IPS-18a (cell line): ENCODE measurements around the gene PSTPIP2.
A peak's percentile ranks its signal among the peaks of the same experiment; 100 is the strongest.
"Not testable (repeated sequence)": the region's sequence is repeated elsewhere in the genome, so short reads cannot be mapped to it uniquely, and the experiment has no call there.

ENCODE experiments used
- H3K27ac ChIP-seq: one replicate; pipeline ENCODE4 v1.5.1; 2013; ENCODE audit warnings: low read length
- H3K27me3 ChIP-seq: one replicate; pipeline ENCODE4 v1.6.1; 2013; ENCODE audit warnings: mild to moderate bottlenecking, low read length; ENCODE audit not compliant: control insufficient read depth, insufficient read depth
- H3K36me3 ChIP-seq: one replicate; pipeline ENCODE4 v1.6.1; 2013; ENCODE audit warnings: low read depth, low read length; ENCODE audit not compliant: control insufficient read depth
- H3K4me1 ChIP-seq: one replicate; pipeline ENCODE4 v1.6.1; 2013; ENCODE audit warnings: low read depth, low read length; ENCODE audit not compliant: control insufficient read depth
- H3K4me3 ChIP-seq: one replicate; pipeline ENCODE4 v1.5.1; 2013; ENCODE audit warnings: low read length
- H3K9ac ChIP-seq: one replicate; pipeline ENCODE4 v1.6.1; 2013; ENCODE audit warnings: mild to moderate bottlenecking, low read length, moderate library complexity
- H3K9me3 ChIP-seq: one replicate; pipeline ENCODE4 v1.6.1; 2013; ENCODE audit warnings: low read depth, low read length; ENCODE audit not compliant: control insufficient read depth

PSTPIP2 gene

DNA sequence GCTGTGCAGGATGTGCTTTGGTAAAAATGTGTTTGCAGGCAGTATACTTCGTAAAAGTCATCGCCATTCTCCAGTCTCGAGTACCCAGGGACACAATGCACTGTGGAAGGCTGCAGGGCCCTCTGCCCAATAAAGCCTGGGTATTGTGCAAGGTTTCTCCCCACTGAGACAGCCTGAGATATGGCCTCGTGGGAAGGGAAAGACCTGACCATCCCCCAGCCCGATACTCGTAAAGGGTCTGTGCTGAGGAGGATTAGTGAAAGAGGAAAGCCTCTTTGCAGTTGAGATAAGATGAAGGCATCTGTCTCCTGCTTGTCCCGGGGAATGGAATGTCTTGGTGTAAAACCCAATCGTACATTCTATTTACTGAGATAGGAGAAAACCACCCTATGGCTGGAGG lies 16.4 kb upstream of the PSTPIP2 start:
- H3K4me1 ChIP-seq, H3K4me3 ChIP-seq, H3K27ac ChIP-seq, H3K9me3 ChIP-seq, H3K9ac ChIP-seq, H3K27me3 ChIP-seq: not testable (repeated sequence)
- H3K36me3 ChIP-seq, result peaks cover 98% of the 10 kb centered on the region

DNA sequence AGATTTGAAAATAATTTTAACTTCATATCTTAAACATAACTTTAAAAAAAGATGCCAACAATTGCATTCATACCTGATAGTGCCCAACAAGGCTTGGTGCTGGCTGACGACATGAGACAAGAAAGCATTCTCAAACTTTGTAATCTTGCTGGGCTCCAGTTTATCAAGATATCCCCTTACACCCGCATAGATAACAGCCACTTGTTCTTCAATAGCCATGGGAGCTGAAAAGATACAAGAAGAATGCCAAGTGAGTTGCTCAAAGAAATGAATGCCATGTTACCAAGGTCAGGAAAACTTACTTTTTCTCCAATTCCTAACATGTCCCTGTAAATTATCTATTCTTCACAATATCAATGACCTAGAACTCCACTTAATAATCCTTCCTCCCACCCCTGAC lies 12.4 kb upstream of the PSTPIP2 start:
- no peak overlapping the region for H3K9ac ChIP-seq
- H3K4me1 ChIP-seq, result no peaks in the 10 kb centered on the region
- no peak overlapping the region for H3K4me3 ChIP-seq
- H3K27ac ChIP-seq, result no peak overlapping the region
- no peaks in the 10 kb centered on the region for H3K27me3 ChIP-seq
- no peaks in the 10 kb centered on the region for H3K9me3 ChIP-seq
- peaks cover 92% of the 10 kb centered on the region for H3K36me3 ChIP-seq

DNA sequence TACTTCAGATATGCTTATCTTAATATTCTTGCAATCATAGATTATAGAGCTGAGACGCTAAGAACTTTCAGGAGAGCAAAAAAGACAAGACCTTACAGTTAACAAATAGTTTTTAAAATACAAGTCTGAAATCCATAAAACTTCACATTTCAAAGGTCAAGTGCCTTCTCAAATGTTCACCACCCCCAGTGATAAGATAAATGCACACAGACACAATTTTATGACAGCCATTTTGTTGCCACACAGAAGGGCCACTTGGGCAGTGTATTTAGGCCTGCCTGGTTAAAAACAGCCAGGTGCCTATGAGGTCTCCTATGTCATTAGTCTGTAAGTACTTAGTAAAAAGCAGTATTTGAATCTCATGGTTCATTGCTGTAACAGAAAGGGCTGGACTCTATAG lies 8.1 kb upstream of the PSTPIP2 start:
- no peak overlapping the region for H3K27ac ChIP-seq
- peaks cover 55% of the 10 kb centered on the region for H3K36me3 ChIP-seq
- no peaks in the 10 kb centered on the region for H3K27me3 ChIP-seq
- H3K9me3 ChIP-seq, result no peaks in the 10 kb centered on the region
- H3K4me3 ChIP-seq, result no peak overlapping the region
- no peak overlapping the region for H3K9ac ChIP-seq
- no peaks in the 10 kb centered on the region for H3K4me1 ChIP-seq

DNA sequence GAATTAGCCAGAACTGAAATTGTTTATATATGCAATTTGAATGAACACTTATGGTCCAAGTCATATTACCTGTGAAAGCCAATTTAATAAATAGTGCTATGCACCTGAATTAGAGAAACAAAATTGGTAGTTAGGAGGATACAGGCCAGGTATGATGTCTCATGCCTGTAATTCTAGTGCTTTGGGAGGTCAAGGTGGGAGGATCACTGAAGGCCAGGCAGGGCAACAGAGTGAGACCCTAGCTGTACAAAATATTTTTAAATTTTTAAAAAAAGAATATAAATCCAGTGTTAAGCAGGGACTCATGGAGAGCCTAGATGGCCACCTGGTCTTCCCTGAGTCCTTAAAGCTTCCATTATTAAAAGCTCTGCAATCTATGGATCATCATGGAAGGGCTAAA lies 7.3 kb upstream of the PSTPIP2 start:
- peaks cover 46% of the 10 kb centered on the region for H3K36me3 ChIP-seq
- H3K4me3 ChIP-seq, result no peak overlapping the region
- no peaks in the 10 kb centered on the region for H3K9me3 ChIP-seq

DNA sequence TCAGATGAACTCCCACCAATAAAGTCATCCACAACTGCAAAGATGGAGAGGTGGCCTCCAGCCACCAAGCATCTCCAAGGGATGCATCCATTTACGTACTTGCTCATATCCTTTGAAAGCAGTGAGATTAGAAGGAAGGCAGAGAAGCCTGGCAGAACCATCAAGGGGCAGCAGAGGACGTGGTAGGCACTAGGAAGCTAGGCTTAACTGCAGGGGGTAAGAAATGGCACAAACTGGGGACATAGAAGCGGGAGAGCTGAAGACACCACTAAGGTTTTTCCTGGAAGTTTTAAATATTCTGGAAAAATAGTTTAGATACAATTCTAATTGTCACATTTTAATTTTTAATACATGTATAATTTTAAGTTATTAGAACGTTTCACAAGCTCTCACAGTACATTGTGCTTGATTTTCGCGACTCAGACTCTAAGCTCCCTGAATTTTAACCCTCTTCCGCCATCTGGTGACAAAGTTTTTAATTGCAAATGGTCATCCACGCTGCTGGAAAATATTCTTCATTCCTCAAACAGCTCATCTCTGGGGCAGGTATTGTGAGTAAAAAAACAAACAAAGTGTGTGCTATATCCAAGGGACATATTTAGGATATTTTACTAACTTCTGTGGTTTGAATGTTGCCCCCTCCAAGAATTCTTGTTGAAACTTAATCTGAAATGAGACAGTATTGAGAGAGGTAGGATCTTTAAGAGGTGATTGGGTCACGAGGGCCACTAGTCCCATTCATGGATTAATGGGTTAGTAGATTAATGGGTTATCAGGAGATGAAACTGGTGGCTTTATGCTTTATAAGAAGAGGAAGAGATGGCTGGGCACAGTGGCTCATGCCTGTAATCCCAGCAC lies 1.6 kb upstream of the PSTPIP2 start:
- no peak overlapping the region for H3K9ac ChIP-seq
- no peak overlapping the region for H3K4me3 ChIP-seq
- H3K27ac ChIP-seq, result no peak overlapping the region
- H3K27me3 ChIP-seq, result peaks cover 34% of the 10 kb centered on the region
- no peaks in the 10 kb centered on the region for H3K4me1 ChIP-seq
- H3K36me3 ChIP-seq, result peaks cover under 1% of the 10 kb centered on the region
- no peaks in the 10 kb centered on the region for H3K9me3 ChIP-seq

More for the DNA sequence above, 7.3 kb upstream of the PSTPIP2 start:
- Histone ChIP-seq H3K4me1 (no peaks in the 10 kb centered on the region), H3K9ac (no peak overlapping the region), H3K27ac (no peak overlapping the region), H3K27me3 (no peaks in the 10 kb centered on the region)

DNA sequence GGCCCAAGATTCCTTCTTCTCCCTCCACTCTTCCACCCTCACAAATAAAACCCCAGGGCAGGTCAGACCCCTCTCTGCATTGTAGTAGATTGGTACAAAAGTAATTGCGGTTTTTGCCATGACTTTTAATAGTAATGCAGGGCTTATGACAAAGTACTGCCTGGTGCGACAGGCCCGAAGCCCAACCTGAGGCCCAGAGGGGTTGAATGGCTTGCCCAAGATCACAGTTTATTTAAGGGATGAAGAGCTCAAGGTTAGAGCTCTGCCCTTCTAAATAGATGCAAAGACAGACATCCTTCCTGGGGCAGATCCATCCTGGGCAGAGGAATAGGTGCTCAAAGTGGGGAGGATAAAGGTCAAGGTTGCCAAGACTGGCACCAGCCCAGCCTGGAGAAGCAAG lies 899 bp upstream of the PSTPIP2 start:
- no peak overlapping the region for H3K27ac ChIP-seq
- no peak overlapping the region for H3K9ac ChIP-seq
- H3K4me1 ChIP-seq, result no peaks in the 10 kb centered on the region
- no peaks in the 10 kb centered on the region for H3K9me3 ChIP-seq
- no peaks in the 10 kb centered on the region for H3K36me3 ChIP-seq
- H3K4me3 ChIP-seq, result no peak overlapping the region
- H3K27me3 ChIP-seq, result peaks cover 34% of the 10 kb centered on the region

DNA sequence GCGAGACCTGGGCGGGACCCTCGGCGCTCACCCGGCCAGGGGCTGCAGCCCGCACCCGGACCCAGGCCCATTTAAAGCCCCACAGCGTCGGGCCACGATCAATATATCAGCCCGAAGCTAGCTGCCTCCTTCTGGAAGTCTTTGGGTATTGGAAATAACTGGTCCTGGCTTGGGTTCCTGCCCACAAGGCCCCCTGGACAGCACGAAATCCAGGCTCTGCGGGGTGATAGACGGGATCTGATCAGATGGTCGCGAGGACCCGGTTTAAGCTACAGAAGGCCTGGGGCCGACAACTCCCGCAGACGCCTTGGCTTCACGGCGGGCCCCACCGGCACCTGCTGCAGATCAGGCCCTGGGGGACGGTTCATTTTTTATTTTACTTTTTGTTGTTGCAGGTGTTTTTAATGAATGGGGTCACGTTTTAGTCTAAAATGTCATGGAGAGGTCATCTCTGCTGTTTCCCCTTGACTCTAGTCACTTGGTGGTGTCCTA lies 362 bp upstream of the PSTPIP2 start:
- H3K9ac ChIP-seq, result no peak overlapping the region
- H3K9me3 ChIP-seq, result no peaks in the 10 kb centered on the region
- H3K36me3 ChIP-seq, result no peaks in the 10 kb centered on the region
- peak overlapping the region; percentile 69 for H3K4me3 ChIP-seq
- no peaks in the 10 kb centered on the region for H3K4me1 ChIP-seq
- no peak overlapping the region for H3K27ac ChIP-seq
- peaks cover 34% of the 10 kb centered on the region for H3K27me3 ChIP-seq

DNA sequence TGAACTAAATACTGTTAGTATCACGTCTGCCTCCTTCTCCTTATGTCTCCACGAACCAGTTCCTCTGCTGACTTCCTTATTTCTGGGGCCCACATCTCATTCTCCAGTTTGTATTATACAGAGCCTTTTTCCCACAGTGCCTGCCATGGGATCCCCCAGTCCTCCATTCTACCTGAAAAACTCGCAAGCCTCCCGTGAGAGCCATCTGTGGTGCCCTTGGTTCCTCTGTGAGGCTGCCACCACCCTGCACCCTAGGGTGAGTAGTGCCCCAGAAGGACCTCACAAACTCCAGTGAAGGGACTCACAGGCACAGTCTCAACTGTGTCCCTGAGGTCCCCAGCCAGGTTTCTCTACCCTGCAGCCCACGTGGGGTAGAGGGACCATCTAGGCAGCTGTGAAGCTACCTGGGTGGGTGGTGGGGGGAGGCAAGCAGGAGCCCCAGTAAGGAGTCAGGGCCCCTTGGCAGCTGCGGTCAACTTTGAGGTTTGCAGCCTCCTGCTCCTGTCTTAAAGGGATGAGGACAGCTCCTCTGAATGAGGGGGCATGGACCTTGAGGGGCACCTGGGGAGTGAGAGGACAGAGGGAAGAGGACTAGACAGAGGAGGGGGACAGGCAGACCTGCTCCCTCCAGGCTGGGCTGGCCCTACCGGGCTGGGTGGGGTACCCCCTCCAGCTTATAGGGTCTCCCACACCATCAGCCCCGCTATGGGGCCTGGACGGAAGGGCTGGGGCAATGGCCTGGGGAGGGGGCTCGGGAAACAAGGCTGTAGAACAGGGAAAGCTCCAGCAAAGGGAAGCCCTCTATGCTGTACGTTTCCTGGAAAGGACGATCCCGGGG lies 1.0 kb downstream of the PSTPIP2 start:
- H3K27ac ChIP-seq, result no peak overlapping the region
- peak overlapping the region; percentile 69 for H3K4me3 ChIP-seq
- H3K9ac ChIP-seq, result no peak overlapping the region

DNA sequence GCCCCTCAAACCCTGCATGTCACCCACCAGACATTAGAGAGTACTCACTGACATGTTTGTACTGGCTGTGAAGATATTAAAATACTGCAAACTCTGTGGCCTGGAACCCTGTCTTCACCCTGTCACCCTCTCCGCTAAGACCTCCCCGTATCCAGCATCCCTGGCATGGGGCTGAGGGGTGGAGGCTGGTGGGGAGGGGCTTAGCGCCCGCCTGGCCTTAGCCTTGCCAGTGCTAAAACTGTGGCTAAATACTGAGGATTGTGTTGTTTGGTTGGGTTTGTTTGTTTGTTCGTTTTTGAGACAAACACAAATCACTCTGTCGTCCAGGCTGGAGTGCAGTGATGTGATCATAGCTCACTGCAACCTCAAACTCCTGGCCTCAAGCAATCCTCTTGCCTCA lies 1.8 kb downstream of the PSTPIP2 start:
- no peak overlapping the region for H3K27ac ChIP-seq
- H3K27me3 ChIP-seq, result peaks cover 34% of the 10 kb centered on the region
- H3K4me3 ChIP-seq, result no peak overlapping the region
- H3K4me1 ChIP-seq, result no peaks in the 10 kb centered on the region
- H3K9ac ChIP-seq, result no peak overlapping the region
- H3K9me3 ChIP-seq, result no peaks in the 10 kb centered on the region
- no peaks in the 10 kb centered on the region for H3K36me3 ChIP-seq

More for the DNA sequence above, 1.0 kb downstream of the PSTPIP2 start:
- no peaks in the 10 kb centered on the region for H3K36me3 ChIP-seq
- no peaks in the 10 kb centered on the region for H3K9me3 ChIP-seq
- no peaks in the 10 kb centered on the region for H3K4me1 ChIP-seq
- H3K27me3 ChIP-seq, result peaks cover 34% of the 10 kb centered on the region

DNA sequence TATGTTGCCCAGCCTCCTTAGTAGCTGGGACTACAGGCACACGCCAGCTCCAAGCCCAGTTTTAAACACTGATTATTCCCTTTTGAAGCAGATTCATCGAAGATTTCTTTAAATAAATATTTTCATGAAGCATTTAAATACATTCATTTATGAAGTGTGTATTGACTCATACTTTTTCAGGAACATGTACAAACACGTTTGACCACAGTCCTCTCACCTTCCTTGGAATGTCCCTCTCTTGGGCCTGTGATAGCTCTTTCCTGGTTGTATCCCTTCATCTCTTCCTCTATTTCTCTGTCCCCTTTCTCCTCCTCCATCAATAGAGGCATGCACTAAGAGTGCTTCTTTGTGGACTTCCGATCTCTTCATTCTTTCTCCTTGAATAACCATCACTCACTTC lies 2.5 kb downstream of the PSTPIP2 start:
- peaks cover 34% of the 10 kb centered on the region for H3K27me3 ChIP-seq
- H3K36me3 ChIP-seq, result no peaks in the 10 kb centered on the region
- no peak overlapping the region for H3K9ac ChIP-seq
- H3K27ac ChIP-seq, result no peak overlapping the region
- H3K4me3 ChIP-seq, result no peak overlapping the region
- H3K4me1 ChIP-seq, result no peaks in the 10 kb centered on the region
- H3K9me3 ChIP-seq, result no peaks in the 10 kb centered on the region

DNA sequence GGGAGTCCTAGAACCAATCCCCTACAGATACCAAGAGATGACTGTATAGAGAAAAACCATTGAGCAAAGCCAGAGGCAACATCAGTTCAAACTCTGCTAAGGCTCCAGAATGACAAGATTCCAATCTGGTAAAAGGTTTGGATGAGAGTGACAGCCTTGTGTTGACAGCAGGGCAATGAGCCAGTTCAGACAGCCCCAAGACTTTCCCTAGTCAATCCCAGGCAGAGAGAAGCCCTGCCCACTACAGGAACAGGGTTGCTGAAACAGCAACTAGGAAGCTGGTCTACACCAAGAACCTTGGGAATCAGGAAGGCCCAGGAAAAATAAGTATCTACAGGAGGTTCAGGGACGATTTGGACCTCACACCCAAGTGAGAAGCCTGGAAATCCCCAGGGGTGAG lies 3.3 kb downstream of the PSTPIP2 start:
- no peak overlapping the region for H3K4me3 ChIP-seq
- no peaks in the 10 kb centered on the region for H3K9me3 ChIP-seq
- H3K27me3 ChIP-seq, result peaks cover 34% of the 10 kb centered on the region
- H3K36me3 ChIP-seq, result no peaks in the 10 kb centered on the region
- H3K9ac ChIP-seq, result no peak overlapping the region
- H3K27ac ChIP-seq, result no peak overlapping the region
- H3K4me1 ChIP-seq, result no peaks in the 10 kb centered on the region
